H1 (cell line): Measurements from ENCODE around the gene ELAPOR2. TPM values are rescaled to one million over a fixed set of nuclear protein-coding genes. Genes with fewer than 3 reads are reported as not detected.

Source experiments
- ASH2L ChIP-seq: fragments of 200-600, 300-600 bp; sonication (generic); IDR thresholded peaks from one replicate; pipeline ENCODE4 v1.7.1; 2017; ENCODE audit warnings: low read length
- PHF8 ChIP-seq: fragments of 200-600 bp; sonication (generic); conservative IDR thresholded peaks from 2 replicates; pipeline ENCODE4 v1.7.1; 2012; ENCODE audit warnings: low read depth, mild to moderate bottlenecking, inconsistent platforms, low read length, moderate library complexity
- RBBP5 ChIP-seq: IDR thresholded peaks from 2 replicates; pipeline ENCODE4 v1.7.1; 2012; ENCODE audit warnings: low read depth, mild to moderate bottlenecking, inconsistent platforms, low read length, moderate library complexity, borderline replicate concordance
- RNF2 ChIP-seq: fragments of 200-900, 300-1000 bp; sonication (generic); IDR thresholded peaks from 2 replicates; pipeline ENCODE4 v1.7.1; 2016; ENCODE audit warnings: borderline replicate concordance, low read depth, mild to moderate bottlenecking, antibody characterized with exemption, low read length; ENCODE audit not compliant: poor library complexity, severe bottlenecking; ENCODE audit errors: missing control alignments
- YY1 ChIP-seq: IDR thresholded peaks from 2 replicates; pipeline ENCODE4 v1.6.1; 2011; ENCODE audit warnings: low read depth, mild to moderate bottlenecking, low read length
- polyA plus RNA-seq, 7 experiments: library from polyadenylated mRNA; depleted of rRNA in 3 of 7; stranded (reverse) in 5 of 7; unstranded in 2 of 7; fragments of >200 nt in 5 of 7; fragments of 200-250 nt in 2 of 7; gene quantifications; 1 replicate in 5 of 7; 2 replicates in 1 of 7; 4 replicates in 1 of 7; pipeline versions ENCODE4 v1.2.1 to v1.2.3, GENCODE V29; 2011 to 2013; ENCODE audit warnings: missing spikeins in 2 of 7, mixed read lengths in 2 of 7
- total RNA-seq: library from RNA; stranded (reverse); fragmentation: NEBNext Ultra II Directional; extraction: Animal tissue kit (Norgen Biotek cat#: 25700); gene quantifications from 2 replicates; pipeline ENCODE4 v1.2.1, GENCODE V29; 2021
- TF ChIP-seq, protein P1 (sequence below): IDR thresholded peaks from 2 replicates; pipeline ENCODE4 v1.6.1; 2011; ENCODE audit warnings: low read length, improper control_type of control experiment

Gene ELAPOR2
- total and polyA plus RNA-seq, 2 of the 8 experiments (the other 6 are each of a cell fraction or from before 2014, with no cell fraction given), result 12.9 to 32.9 TPM

GRCh38 chr7:87058744-87059524, 520 bp downstream of the ELAPOR2 start (continued):
- TF ChIP-seq RNF2 (no peak), PHF8 (0 out of 2 replicates have a peak, but pooled peaks have one; percentile 11), RBBP5 (peak; percentile 67), ASH2L (peak; percentile 28), YY1 (no peak)
- TF ChIP-seq, protein P1, sequence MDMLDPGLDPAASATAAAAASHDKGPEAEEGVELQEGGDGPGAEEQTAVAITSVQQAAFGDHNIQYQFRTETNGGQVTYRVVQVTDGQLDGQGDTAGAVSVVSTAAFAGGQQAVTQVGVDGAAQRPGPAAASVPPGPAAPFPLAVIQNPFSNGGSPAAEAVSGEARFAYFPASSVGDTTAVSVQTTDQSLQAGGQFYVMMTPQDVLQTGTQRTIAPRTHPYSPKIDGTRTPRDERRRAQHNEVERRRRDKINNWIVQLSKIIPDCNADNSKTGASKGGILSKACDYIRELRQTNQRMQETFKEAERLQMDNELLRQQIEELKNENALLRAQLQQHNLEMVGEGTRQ, result no peak
